Measurements from ENCODE around the gene ATP10A. TPM values are rescaled to one million over a fixed set of nuclear protein-coding genes. Genes with fewer than 3 reads are reported as not detected.

The ATP10A gene
- total RNA-seq, 1 experiment from 2014 or later, result 3.9 TPM

- H2BK12ac ChIP-seq (ENCODE audit: insufficient read length, low read depth, low read length), result no peak overlapping the region
- H2BK15ac ChIP-seq (ENCODE audit: low read depth, low read length), result no peak overlapping the region
- peaks cover 0 to 17% (median 11%) of the 10 kb centered on the region in 3 experiments; a peak in 5 of 7 replicates for H3K36me3 Mint-ChIP-seq (ENCODE audit: insufficient read depth in 1 of 3, low read depth in 3 of 3)
- no peak overlapping the region for H3K23ac ChIP-seq (ENCODE audit: insufficient read length, low read depth, low read length)
- no peak overlapping the region for H3K56ac ChIP-seq (ENCODE audit: insufficient read length, low read depth, low read length)
- no peak overlapping the region for H3K9ac ChIP-seq (ENCODE audit: extremely low read depth, insufficient read length, low read length)
- H3K23me2 ChIP-seq (ENCODE audit: insufficient read length, low read depth, low read length, poor library complexity, severe bottlenecking), result no peaks in the 10 kb centered on the region
- no peaks in the 10 kb centered on the region for H3K9me3 ChIP-seq (ENCODE audit: control insufficient read depth, low read depth, low read length)
- H3K27me3 Mint-ChIP-seq (ENCODE audit: low read depth), result no peaks in the 10 kb centered on the region; the same call in none of the 2 replicates
- H2BK5ac ChIP-seq (ENCODE audit: insufficient read length, low read length), result no peak overlapping the region
- no peak overlapping the region for H2BK120ac ChIP-seq (ENCODE audit: low read depth, low read length, poor library complexity, severe bottlenecking)
- no peak overlapping the region for H4K91ac ChIP-seq (ENCODE audit: insufficient read length, low read depth, low read length)
- H2BK20ac ChIP-seq (ENCODE audit: low read depth, low read length, poor library complexity, severe bottlenecking), result no peak overlapping the region
- peaks cover 0 to 11% of the 10 kb centered on the region in 2 experiments; a peak in 2 of 5 replicates for H3K9me3 Mint-ChIP-seq
- no CpG with 5 or more reads among the region's 7 CpGs for WGBS (ENCODE audit: extremely low coverage, insufficient read length, low lambda C conversion rate)
- no peak overlapping the region for H3K14ac ChIP-seq (ENCODE audit: insufficient read depth, low read length)
- no peak overlapping the region for H2AFZ ChIP-seq (ENCODE audit: low read length)
- no peaks in the 10 kb centered on the region for H3K4me1 ChIP-seq (ENCODE audit: insufficient read depth, low read length)
- no peak overlapping the region for H3T11ph ChIP-seq (ENCODE audit: low read length)
- H4K8ac ChIP-seq (replicated peaks; ENCODE audit: insufficient read length, low read depth, low read length), result no peak overlapping the region
- H3K4me1 Mint-ChIP-seq, result peaks cover 6 to 7% of the 10 kb centered on the region in 2 experiments
- no peak overlapping the region for H3K27ac ChIP-seq (ENCODE audit: insufficient read length, low read depth, low read length)
- no peak overlapping the region for H3K4me2 ChIP-seq (ENCODE audit: insufficient read depth, insufficient read length, low read length)
- H4K20me1 ChIP-seq (ENCODE audit: control insufficient read depth, insufficient read depth, insufficient read length), result no peaks in the 10 kb centered on the region
- DNase-seq, result no peak
- no peaks in the 10 kb centered on the region for H3K79me2 ChIP-seq (ENCODE audit: insufficient read depth, low read length)
- H3K27ac Mint-ChIP-seq, result peak overlapping the region in 1 of 3 experiments; percentile 40; a peak in 1 of 7 replicates
- no peak for TF ChIP-seq CTCF (conservative IDR thresholded peaks at IDR 0.05)
- no peak overlapping the region for H3K4ac ChIP-seq (ENCODE audit: low read depth, low read length)
- H2AK5ac ChIP-seq (ENCODE audit: insufficient read length, low read length), result no peak overlapping the region
- no peak overlapping the region for H4K5ac ChIP-seq (ENCODE audit: insufficient read length, low read depth, low read length)
- no peaks in the 10 kb centered on the region for H3K79me1 ChIP-seq (ENCODE audit: insufficient read depth, low read depth, low read length, poor library complexity, severe bottlenecking)
- H3K27me3 ChIP-seq (ENCODE audit: insufficient read depth, low read length), result no peaks in the 10 kb centered on the region
- H3K18ac ChIP-seq (ENCODE audit: insufficient read length, low read depth, low read length), result no peak overlapping the region
- H3K4me3 Mint-ChIP-seq, result no peak overlapping the region
Observed at GRCh38 chr15:25763954-25764353, 99.2 kb downstream of the ATP10A start.
